Transverse colon (tissue), 4 donors: ENCODE data around the gene ASIC2. TPM values are rescaled to one million over a fixed set of nuclear protein-coding genes. Genes with fewer than 3 reads are reported as not detected.

Source experiments
- DNase-seq: peaks from one replicate; pipeline ENCODE4 v3.0.0-alpha.2; 2019
- H3K27ac ChIP-seq, 4 donors: fragments of 200-600 bp; sonication (generic); 2 replicates each; pipeline ENCODE4 v1.5.1; 2016 to 2018; ENCODE audit warnings: inconsistent platforms in 4 of 4
- H3K27me3 ChIP-seq: fragments of 200-600 bp; sonication (generic); 2 replicates; pipeline ENCODE4 v1.5.1; 2017; ENCODE audit warnings: inconsistent platforms
- H3K36me3 ChIP-seq, 4 donors: fragments of 200-600 bp; sonication (generic); 2 replicates each; pipeline ENCODE4 v1.5.1; 2017 to 2019; ENCODE audit warnings: inconsistent platforms in 4 of 4
- H3K4me1 ChIP-seq, 4 donors: fragments of 200-600 bp; sonication (generic); 2 replicates each; pipeline ENCODE4 v1.5.1; 2017 to 2020; ENCODE audit warnings: inconsistent platforms in 4 of 4
- H3K4me3 ChIP-seq, 4 donors: fragments of 200-600 bp; sonication (generic); 1 replicate in 1 of 4; 2 replicates in 3 of 4; pipeline versions ENCODE4 v1.5.1 to v1.6.1; 2017 to 2019; ENCODE audit warnings: inconsistent platforms in 4 of 4
- H3K9me3 ChIP-seq, 2 donors: fragments of 200-600 bp; sonication (generic); 2 replicates each; pipeline ENCODE4 v1.5.1; 2017 to 2019; ENCODE audit warnings: inconsistent platforms in 2 of 2
- EP300 ChIP-seq: sonication (generic); formaldehyde crosslinking; IDR thresholded peaks from one replicate; pipeline ENCODE4 v1.6.1; 2017; ENCODE audit warnings: antibody characterized with exemption, low read depth
- POLR2A ChIP-seq: fragments of 450-650 bp; IDR thresholded peaks from one replicate; pipeline ENCODE4 v1.6.1; 2016; ENCODE audit warnings: antibody characterized with exemption, mild to moderate bottlenecking, moderate library complexity
- POLR2AphosphoS5 ChIP-seq, 3 donors: sonication (generic); formaldehyde crosslinking; IDR thresholded peaks; one replicate each; pipeline ENCODE4 v1.6.1; 2016; ENCODE audit warnings: antibody characterized with exemption in 3 of 3
- WGBS, 2 donors: methylation state at CpG; one replicate each; pipeline ENCODE4 v1.1.5; 2018; ENCODE audit warnings: low coverage in 1 of 2; 5-methylcytosine and 5-hydroxymethylcytosine counted together
- in situ Hi-C, 4 donors: fragments of 200-750 bp; cut with MboI; loops; one replicate each; pipeline versions ENCODE4 v1.15.0 to v1.15.1; 2017; ENCODE audit warnings: low sequenced_read_pairs in 3 of 4, low pct_ligation_motif_present in 1 of 4, low pct_unique_long_range_greater_than_20kb in 1 of 4
- intact Hi-C: fragments of 100-400 bp; cut with DNase I; formaldehyde crosslinking; loops from one replicate; pipeline ENCODE4 v1.15.1; 2023; ENCODE audit warnings: low total_unique reads
- total RNA-seq, 4 donors: library from RNA; depleted of rRNA; stranded (reverse); fragments of >200 nt; gene quantifications; one replicate each; pipeline ENCODE4 v1.1.0, GENCODE V29; 2016
- TF ChIP-seq, protein P1 (sequence below), 5 experiments: fragments of 200-600 bp in 3 of 5; fragments of 450-650 bp in 2 of 5; sonication (generic) in 3 of 5; IDR thresholded peaks; 1 replicate in 2 of 5; 2 replicates in 3 of 5; pipeline ENCODE4 v1.5.1; 2016 to 2017; ENCODE audit warnings: antibody characterized with exemption in 5 of 5, inconsistent platforms in 3 of 5, mild to moderate bottlenecking in 2 of 5, moderate library complexity in 1 of 5

The ASIC2 gene
- total RNA-seq, 4 donors from 2014 or later, result 0.16 to 0.55 TPM; not detected in 2

GRCh38 chr17:32995416-32996045 lies 297.6 kb downstream of the ASIC2 start:
- intact Hi-C loops, result loop anchor here (10.0 kb wide), 2 partner anchors 211 to 1889 kb away; no protein-coding TSS in a partner anchor
- H3K36me3 ChIP-seq, result no peaks in the 10 kb centered on the region
- TF ChIP-seq EP300, result no peak
- TF ChIP-seq POLR2AphosphoS5 (IDR thresholded peaks at IDR 0.05), result no peak
- no peak for TF ChIP-seq POLR2A
- TF ChIP-seq, protein P1, sequence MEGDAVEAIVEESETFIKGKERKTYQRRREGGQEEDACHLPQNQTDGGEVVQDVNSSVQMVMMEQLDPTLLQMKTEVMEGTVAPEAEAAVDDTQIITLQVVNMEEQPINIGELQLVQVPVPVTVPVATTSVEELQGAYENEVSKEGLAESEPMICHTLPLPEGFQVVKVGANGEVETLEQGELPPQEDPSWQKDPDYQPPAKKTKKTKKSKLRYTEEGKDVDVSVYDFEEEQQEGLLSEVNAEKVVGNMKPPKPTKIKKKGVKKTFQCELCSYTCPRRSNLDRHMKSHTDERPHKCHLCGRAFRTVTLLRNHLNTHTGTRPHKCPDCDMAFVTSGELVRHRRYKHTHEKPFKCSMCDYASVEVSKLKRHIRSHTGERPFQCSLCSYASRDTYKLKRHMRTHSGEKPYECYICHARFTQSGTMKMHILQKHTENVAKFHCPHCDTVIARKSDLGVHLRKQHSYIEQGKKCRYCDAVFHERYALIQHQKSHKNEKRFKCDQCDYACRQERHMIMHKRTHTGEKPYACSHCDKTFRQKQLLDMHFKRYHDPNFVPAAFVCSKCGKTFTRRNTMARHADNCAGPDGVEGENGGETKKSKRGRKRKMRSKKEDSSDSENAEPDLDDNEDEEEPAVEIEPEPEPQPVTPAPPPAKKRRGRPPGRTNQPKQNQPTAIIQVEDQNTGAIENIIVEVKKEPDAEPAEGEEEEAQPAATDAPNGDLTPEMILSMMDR (IDR thresholded peaks at IDR 0.05), result no peak
- peaks cover 0 to 12% (median 6%) of the 10 kb centered on the region in 4 donors for H3K4me1 ChIP-seq
- H3K27ac ChIP-seq, result no peak overlapping the region
- H3K27me3 ChIP-seq, result peaks cover 10% of the 10 kb centered on the region
- 73 to 86% methylated on average over 2 to 14 of the region's 14 CpGs for WGBS, 2 donors
- no peak for DNase-seq
- H3K4me3 ChIP-seq, result no peak overlapping the region
- in situ Hi-C loops, result loop anchor here in 1 of 4 donors (10.0 kb wide), 1 partner anchor 61 kb away; no protein-coding TSS in a partner anchor
- H3K9me3 ChIP-seq, result no peaks in the 10 kb centered on the region

- peaks cover 8% of the 10 kb centered on the region for H3K27me3 ChIP-seq
- no peak overlapping the region for H3K4me3 ChIP-seq
- 40 to 56% methylated on average over 7 to 9 of the region's 9 CpGs for WGBS, 2 donors
- H3K27ac ChIP-seq, result no peak overlapping the region
- H3K4me1 ChIP-seq, result peaks cover 0 to 14% (median 9%) of the 10 kb centered on the region in 4 donors
- DNase-seq, result no peak
- H3K36me3 ChIP-seq, result no peaks in the 10 kb centered on the region
- intact Hi-C loops (loop anchor here (10.0 kb wide), 2 partner anchors 209 to 1891 kb away; no protein-coding TSS in a partner anchor), in situ Hi-C loops (loop anchor here in 1 of 4 donors (10.0 kb wide), 1 partner anchor 59 kb away; no protein-coding TSS in a partner anchor)
- H3K9me3 ChIP-seq, result no peaks in the 10 kb centered on the region
- TF ChIP-seq POLR2A (no peak), EP300 (no peak), POLR2AphosphoS5 (IDR thresholded peaks at IDR 0.05) (no peak)
- TF ChIP-seq, protein P1 (IDR thresholded peaks at IDR 0.05), result no peak
These were observed 299.1 kb downstream of the ASIC2 start for GRCh38 chr17:32993977-32994376.

DNA sequence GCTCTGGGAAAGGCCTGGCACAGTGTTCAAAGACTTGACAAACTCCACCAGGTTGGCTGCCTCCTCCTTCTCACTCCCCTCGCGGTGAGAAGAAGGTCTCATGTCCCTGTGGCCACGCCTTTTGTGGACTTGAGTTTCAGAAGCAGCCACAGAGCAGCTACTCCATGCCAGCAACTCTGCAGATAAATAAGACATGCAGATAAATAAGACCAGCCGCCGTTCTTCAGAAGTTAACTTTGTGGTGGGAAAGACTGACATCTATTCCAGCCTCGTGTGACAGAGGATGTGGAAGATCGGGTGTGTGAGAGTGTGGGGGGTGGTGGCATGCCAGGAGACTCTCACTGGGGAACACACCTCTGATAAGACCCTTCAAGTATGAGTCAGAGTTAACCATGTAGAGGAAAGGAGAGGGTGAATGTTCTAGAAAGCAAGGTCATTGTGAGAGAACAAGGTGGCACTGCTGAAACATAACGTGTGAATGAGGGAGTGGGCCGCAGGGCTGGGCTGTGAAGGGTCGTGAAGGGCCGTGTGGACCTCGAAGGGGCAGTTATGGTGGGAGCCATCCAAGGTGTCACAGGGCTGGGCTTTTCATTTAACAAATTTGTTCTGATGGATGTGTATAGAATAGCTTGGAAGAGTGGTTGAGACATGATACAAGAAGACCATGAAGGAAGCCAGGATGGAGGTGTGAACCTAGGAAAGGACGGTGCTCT lies 300.6 kb downstream of the ASIC2 start:
- H3K27ac ChIP-seq, result no peak overlapping the region

More for the DNA sequence above, 300.6 kb downstream of the ASIC2 start:
- H3K27me3 ChIP-seq, result peaks cover 1% of the 10 kb centered on the region
- H3K4me3 ChIP-seq, result no peak overlapping the region
- peaks cover 0 to 7% (median 5%) of the 10 kb centered on the region in 4 donors for H3K4me1 ChIP-seq
- intact Hi-C loops (loop anchor here (10.0 kb wide), 2 partner anchors 208 to 1892 kb away; no protein-coding TSS in a partner anchor), in situ Hi-C loops (loop anchor here in 1 of 4 donors (10.0 kb wide), 1 partner anchor 58 kb away; no protein-coding TSS in a partner anchor)
- DNase-seq, result no peak
- TF ChIP-seq EP300, result no peak
- TF ChIP-seq, protein P1 (IDR thresholded peaks at IDR 0.05), result no peak
- TF ChIP-seq POLR2A, result no peak
- no peak for TF ChIP-seq POLR2AphosphoS5 (IDR thresholded peaks at IDR 0.05)
- no peaks in the 10 kb centered on the region for H3K36me3 ChIP-seq
- no peaks in the 10 kb centered on the region for H3K9me3 ChIP-seq
- 67 to 71% methylated on average over 8 to 13 of the region's 13 CpGs for WGBS, 2 donors
